Mammary epithelial cell (primary cell): Measurements from ENCODE around the gene PPP1R12A.

Experiments used
- CTCF ChIP-seq, 2 donors: IDR thresholded peaks in 1 of 2; conservative IDR thresholded peaks in 1 of 2; 2 replicates each; pipeline ENCODE4 v1.5.1; 2011 to 2012; ENCODE audit warnings: inconsistent platforms in 2 of 2, low read length in 2 of 2, mild to moderate bottlenecking in 2 of 2, control low read depth in 1 of 2, low read depth in 1 of 2; ENCODE audit not compliant: insufficient read depth in 1 of 2; ENCODE audit errors: extremely low read depth in 1 of 2
- EZH2 ChIP-seq: IDR thresholded peaks from 2 replicates; pipeline ENCODE4 v1.6.1; 2012; ENCODE audit warnings: low read length, inconsistent platforms, borderline replicate concordance

- TF ChIP-seq CTCF (conservative IDR thresholded peaks at IDR 0.05 in 1 of 2, IDR thresholded peaks at IDR 0.05 in 1 of 2; ENCODE audit: extremely low read depth in 1 of 2, insufficient read depth in 1 of 2, low read depth in 1 of 2, low read length in 2 of 2) (no peak), EZH2 (no peak)
These were observed 158.8 kb downstream of the PPP1R12A start for GRCh38 chr12:79776111-79776510.
